GM19438 (cell line): Measurements from ENCODE around the gene EMC8.

Source experiments
- ATAC-seq: cut with Tn5 transposase; IDR thresholded peaks from one replicate; pipeline ENCODE4 v1.9.1; 2021; ENCODE audit warnings: low read depth; ENCODE audit not compliant: unreplicated experiment

Gene EMC8

DNA sequence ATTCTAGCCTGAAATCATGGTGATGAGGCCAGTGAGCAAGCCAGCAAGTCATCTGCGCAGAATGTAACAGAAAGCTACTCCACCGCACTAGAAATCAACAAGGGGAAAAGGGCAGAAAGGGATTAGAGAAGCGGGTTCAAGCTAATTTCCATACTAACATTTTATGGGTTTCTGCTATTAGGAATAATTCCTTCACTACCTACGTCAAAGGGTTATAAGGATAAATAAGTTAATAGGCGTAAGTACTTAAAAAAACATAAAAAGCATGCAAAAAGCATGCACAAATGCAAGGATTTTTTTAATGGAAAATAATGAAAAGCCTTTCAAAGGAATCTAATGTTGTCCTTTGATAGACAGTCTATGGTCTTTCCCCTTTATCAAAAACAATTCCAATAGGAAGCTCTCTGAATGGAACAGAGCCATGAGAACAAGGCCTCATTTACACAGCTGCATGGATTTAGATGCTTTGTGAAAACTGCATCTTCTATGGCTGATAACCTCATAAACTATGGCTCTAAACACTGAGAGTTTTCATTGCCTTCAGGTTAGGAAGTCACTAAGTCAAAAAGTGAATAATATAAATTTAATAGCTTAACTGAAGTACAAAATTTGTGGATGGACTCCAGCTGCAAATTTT lies 5.6 kb downstream of the EMC8 start:
- no peak for ATAC-seq

DNA sequence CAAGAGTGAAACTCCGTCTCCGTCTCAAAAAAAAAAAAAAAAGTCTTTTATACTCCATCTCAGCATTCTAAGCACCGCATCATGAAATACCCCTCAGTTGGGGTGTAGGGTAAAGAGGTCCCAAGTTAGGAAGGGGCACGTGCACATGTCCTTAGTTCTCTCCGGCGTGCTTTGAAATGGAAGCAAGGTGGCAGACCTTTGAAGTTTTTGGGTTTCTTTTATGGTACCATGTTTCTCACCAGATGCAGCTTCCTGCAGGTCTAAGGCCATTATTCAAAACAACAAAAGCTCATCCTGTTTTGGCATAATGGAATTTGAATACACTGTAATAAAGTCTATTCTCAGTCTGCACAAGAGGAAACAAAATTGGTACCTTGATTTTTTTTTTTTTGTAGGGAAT lies 9.6 kb downstream of the EMC8 start:
- ATAC-seq, result no peak

DNA sequence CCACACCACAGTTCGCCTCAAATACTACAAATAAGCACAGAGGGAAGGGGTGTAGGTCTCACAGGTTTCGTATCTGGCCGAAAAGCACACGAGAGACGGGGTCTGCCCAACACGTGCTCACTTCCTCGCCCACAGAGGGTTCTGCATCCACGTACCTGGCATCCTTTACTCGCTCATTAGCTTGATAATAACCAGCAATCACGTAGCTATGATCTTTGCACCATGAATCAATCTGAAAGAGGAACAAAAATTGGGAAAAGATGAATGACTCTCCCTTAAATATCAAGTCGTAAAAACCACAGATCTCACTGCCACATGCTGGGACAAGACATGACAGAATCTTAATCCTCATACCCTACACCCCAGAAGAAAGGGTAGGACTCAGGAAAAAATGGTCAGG lies 10.5 kb downstream of the EMC8 start:
- ATAC-seq, result no peak

DNA sequence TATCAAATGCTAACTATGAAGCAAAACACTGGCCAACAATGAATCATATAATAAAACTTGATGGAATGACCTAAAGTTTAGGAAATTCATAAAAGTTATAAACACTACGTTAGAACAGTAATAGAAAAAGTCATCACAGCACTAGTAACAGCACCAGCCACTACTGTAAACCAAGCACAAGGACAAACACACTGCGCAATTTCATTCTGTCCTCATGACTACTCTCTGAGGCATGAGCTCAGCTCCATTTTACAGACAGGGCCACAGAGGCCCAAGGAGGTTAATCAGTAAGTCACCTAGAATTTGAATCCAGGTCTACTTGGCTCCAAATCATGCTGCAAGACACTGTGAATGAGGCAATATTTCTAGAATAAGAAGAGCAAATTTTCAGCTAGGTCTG lies 13.4 kb downstream of the EMC8 start:
- ATAC-seq, result no peak

DNA sequence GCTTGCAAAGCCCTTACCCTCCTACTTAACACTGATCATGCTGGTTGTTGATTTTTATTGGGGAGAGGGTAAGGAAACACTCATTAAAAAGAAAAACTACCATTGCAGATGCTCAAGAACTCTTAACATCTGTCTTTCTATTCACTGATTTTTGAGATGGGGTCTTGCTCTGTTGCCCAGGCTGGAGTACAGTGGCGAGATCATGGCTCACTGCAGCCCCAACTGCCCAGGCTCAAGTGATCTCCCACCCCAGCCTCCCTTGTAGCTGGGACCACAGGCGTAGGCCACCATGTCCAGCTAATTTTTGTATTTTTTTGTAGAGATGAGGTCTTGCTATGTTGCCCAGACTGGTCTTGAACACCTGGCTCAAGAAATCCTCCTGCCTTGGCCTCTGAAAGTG lies 14.5 kb downstream of the EMC8 start:
- no peak for ATAC-seq

DNA sequence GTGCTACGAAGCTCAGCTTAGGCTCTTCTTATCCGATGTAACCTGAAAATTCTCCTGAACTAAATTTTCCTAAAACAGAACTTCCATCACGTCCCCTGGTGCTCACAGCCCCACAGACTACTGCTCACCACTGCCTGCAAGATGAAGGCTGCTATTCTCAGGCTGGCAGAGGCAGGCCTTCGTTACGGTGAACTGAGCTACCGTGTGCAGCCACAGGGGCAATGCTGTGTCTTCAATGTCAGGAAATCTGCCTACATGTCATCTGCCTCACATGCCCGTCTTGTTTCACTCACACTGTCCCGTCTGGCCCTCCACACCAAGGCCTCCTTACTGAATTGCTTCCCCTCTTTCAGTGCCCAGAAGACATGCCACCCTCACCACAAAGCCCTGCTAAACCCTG lies 15.9 kb downstream of the EMC8 start:
- ATAC-seq, result no peak

DNA sequence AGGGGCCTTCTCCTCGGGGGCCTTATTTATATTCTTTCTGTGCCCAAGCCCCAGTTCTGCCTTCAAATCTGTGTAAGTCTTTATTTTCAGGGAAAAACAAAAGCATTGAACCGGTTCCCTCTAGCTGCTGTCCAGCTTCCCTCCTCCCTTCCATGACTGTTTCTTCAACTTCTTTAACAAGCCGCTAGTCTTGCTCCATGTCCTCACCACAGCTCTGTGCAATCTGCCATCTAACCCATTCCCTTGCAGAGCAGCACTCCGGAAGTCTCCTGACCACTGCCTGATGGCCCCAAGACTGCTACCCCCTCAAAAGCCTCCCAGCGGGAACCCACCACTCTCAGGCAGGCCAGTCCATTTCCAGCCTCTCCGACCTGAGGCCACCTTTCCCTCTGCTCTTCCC lies 16.9 kb downstream of the EMC8 start:
- ATAC-seq, result no peak

DNA sequence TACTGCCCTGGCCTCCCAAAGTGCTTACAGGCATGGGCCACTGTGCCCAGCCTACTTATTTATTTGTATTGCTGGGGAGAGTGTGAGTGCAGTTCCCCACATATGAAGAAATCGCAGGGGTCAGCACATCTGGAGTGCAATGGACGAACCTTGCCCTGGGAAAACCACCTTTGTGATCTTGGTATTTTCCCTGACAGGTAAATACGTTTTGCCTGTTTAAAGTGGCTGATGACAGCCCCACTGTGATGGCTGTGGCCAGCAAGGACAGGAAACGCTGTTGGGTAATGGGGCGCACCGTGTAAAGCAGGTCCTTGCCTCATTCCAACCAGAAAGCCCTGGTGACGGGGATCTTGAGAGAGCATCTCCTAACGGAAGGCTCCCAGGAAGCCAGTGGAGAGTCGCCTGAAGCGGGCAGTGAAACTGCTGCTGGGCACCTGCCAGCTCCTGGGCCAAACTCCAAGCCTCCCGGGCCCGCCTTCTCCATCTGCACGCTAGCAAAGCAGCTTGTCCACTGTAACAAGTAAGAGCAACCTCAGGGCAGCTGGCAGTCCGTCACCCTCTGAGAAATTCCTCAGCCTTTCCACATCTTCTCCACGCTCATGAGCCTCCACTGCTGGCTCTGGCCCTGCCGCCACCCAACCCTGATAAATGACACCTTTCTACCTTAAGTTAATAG lies 17.5 kb downstream of the EMC8 start:
- ATAC-seq, result no peak

DNA sequence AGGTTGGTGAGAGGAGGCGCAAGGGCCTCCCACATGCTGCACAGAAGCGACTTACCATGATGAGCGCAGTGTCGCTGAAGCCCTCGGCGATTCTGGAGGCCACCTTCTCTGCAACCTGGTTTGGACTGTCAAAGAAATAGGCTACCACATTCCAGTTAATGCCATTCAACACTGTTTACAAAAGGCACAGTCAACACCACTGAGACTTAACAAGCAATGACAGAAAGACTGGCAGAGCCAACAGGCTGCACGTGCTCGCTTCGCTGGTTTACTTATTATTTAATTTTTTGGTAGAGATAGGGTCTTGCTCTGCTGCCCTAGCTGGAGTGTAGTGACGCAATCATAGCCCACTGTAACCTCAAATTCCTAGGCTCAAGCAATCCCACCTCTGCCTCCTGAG lies 18.2 kb downstream of the EMC8 start:
- ATAC-seq, result no peak

DNA sequence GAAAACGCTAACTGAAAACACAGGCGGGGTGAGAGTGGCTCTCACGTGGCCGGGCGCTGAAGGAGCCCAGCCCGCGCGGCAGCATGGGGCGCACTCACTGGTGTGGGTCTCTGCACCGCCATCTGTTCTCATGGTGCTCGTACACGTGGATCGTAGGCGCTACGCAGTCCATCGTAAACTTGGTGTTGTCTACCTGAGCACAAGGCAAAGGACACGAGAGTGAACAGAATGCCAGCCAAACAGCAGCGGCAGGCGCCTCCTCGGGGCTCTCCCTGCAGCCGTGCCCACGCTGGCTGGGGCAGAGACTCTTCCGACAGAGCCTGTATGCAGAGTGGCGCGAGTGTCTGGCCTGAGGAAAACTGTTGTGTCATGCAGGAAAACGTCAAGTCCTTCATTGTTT lies 19.1 kb downstream of the EMC8 start:
- ATAC-seq, result no peak

DNA sequence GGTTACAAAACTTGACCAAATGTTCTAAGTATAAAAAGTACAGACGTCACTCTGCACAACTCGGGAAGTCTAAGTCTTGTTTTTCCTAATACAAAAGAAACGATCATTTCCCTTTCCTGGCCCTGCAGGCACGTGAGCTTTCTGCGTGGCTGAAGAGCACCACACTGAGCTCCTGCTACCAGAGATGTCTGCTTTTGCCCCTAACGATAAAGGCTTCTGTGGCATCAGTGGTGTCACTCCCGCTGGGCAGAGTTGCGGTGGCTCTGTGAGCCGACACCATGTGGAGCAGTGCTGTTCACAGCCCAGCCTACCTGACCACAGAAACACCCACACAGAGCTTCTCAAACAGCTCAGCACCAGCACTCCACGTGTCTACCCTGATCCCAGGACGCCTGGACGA lies 20.5 kb downstream of the EMC8 start:
- no peak for ATAC-seq

DNA sequence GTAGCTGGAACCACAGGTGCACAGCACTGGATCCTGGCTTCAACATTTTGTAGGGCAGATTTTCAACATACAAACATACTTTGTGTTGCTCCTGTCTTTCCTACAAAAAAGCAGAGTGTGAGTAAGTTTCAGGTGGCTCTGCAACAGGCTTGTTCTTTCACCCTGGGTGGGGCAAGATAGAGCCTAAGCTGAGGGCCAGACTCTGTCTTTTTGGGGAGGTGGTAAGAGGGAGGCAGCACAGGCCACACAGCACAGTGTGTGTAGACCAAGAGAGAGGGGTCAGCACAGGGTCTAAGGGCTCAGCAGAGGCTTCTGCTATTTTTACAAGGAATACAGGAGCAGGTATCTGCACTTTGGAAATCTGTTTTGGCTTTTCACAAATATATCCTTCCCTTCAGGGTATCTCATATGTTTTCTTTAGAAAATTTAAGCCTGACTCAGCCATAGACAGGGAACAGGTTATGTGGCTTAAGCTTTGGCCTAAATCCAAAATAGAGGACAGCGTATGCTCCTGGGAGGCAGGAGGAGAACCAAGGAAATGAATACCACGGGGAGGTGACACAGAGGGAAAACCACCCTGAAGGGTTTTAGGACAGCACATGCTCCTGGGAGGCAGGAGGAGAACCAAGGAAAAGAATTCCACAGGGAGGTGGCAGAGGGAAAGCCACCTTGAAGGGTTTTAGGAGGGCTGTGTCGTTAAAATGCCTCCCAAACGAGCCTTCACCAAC lies 21.6 kb downstream of the EMC8 start:
- no peak for ATAC-seq

DNA sequence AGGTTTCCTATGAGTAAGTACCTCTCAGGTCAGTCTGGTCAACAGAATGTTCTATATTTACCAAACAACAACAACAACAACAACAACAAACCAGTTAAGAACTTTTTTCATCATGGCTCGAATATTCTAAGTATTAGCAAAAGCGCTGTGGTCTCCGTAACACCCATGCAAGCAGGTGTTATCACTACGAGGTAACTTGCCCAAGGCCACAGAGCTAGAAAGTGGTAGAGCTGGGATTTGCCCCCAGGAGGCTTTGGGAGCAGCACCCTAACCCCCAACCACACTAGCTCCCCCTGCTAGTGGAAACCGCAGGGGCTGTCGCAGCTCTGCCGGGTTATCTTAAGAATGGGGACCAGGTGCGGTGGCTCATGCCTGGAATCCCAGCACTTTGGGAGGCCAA lies 24.5 kb downstream of the EMC8 start:
- no peak for ATAC-seq

DNA sequence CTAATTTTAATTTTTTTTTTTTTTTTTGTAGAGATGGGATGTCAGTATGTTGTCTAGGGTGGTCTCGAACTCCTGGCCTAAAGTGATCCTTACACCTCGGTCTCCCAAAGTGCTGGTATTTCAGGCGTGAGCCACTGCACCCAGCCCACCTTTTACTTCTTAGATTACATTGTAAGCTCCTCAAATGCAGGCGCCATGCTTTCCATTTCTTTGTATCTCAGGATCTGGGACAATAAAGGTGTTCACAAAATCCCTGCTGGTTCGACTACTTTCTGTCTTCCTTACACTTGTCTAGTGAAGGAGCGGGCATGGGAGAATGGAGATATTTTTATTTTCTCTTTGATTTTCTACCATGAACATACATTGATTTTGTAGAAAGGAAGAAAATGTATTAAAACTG lies 25.2 kb downstream of the EMC8 start:
- ATAC-seq, result no peak

DNA sequence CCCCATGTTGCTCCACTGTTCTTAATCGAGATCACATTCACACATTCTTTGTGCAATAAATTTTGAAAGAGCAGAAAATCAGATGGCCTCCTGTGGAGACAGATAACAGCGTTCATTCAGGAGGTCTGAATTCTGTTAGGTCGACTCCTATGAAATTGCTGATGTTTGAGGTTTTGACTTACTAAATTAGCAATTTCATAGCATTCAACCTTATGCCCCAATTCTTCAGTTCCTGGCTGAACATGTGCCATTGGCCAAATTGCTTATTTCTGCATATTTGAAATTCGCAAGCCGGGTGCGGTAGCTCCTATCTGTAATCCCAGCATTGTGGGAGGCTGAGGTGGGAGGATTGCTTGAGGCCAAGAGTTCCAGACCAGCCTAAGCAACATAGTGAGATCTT lies 26.3 kb downstream of the EMC8 start:
- no peak for ATAC-seq

DNA sequence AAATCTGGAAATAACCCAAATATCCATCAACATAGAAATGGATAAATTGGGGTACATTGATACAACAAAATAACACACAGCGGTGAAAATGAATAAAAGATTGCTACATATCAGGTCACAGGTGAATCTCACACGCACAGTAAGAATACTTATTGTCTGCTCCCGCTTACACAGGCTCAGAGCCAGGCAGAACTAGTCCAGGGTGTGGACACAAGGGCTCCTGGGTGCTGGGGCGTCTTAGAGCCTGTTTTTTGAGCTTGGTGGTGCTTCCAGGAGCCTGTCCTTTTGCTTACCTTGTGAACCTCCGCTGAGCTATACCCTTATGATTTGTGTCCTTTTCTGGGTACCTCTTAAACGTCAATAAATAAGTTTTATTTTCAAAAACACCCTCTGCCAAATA lies 28.6 kb downstream of the EMC8 start:
- no peak for ATAC-seq

DNA sequence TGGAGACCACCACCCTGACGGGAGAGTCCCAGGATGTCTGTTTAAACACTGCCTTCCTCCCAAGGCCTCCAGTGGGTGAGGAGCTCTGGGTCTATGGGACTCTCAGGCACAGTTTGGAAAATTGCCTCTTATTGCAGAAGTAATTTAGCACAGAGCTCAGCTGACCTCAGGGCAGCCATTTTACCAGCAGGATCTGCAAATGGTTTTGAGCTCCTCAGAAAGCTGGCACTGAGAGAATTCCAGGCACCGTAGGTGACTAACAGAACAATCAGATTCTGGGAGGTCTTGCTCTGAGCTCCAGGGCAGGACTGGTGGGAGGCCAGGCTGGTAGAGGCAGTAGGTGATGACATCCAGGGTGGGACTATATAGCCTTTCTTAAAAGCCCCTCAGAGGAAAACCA lies 31.1 kb downstream of the EMC8 start:
- ATAC-seq, result no peak

DNA sequence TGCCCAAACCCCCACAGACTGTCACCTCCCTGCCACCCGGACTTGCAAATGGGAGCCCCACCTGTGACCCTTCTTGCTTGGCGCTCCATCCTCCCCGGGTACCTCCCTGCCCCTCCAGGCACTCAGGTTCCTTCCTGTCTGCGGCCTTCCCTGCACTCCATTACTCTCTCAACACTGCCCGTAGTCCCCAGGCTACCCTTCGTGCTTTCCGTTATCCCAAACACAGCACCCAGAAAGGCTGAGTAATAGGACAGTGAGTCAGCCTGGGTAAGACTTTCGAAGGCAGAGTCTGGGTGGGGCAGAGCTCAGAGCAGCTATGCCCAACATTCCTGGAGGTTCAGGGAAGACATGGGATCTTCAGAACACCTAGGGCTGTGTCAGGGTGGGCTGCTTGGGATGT lies 31.8 kb downstream of the EMC8 start:
- ATAC-seq, result no peak

DNA sequence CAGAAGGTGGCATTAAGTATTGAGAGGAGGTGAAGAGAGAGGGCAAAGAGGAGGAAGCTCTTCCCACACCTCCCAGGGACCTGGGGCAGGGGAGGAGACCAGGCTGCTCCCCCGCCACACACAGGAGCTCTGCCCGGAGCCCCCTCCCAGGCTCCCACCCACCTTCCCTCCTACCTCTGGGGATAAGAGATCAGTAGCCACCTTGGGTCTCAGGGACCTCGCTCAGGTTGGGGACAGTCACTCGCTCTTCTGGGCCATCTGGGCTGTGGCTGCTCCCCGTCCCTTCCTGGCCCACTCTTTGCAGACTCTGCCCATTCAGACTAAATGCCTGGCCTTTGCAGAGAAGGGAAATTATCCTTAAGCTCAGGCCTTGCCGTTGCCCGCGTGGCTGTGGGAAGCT lies 33.6 kb downstream of the EMC8 start:
- no peak for ATAC-seq

DNA sequence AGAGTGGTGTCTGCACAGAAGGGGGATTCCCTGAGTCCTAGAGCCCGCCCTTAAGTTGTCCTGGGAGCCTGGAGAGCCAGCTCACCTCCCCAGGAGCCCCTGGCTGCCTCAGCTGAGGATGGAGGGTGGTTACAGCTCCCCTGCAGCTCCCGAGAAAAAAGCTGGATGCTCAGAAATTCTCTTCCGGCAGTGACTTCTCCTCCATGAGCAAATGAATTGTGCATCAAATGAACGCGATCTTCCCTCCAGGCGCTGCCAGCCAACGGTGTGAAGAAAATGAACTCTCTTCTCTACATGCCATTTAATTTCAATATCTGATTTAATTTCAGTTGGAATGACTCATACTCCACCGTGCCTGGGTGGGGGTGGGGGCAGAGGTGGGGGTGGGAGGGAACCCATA lies 34.1 kb downstream of the EMC8 start:
- no peak for ATAC-seq

DNA sequence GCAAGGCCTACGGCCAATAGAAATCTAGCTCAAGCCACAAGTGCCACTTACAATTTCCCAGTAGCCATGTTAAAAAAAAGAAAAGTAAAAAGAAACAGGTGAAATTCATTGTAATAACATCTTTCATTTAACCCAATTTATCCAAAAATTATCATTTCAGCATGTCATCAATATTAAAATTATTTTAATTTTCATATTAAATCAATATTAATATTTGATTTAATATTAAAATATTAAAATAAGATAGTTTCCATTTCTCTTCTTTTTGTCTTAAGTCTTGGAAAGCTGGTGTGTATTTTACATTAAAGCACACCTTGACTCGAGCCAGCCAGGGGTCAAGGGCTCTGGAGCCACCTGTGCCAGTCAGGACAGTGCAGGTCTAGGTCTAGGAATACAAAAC lies 35.7 kb downstream of the EMC8 start:
- ATAC-seq, result no peak

DNA sequence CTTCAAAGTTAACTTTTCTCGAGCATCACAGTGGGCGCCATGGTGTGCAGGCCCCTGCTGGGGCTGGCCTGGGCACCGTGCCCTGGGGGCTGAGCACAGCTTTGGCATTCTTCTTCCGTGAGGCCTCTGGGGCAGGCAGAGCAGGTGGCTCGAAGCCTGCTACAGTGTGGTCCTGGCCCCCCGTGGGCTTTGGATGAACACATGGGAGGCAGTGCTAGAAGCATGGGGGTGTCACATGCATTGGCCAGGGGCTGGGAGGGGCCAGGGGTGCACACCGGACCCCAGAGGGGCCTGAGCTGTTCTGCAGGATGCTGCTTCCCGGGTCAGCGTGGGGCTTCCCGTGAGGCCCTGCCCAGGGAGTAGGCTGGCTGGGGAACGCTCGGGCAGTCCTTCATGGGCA lies 36.4 kb downstream of the EMC8 start:
- ATAC-seq, result no peak
